GM23338 (cell line): ENCODE measurements around the gene EID2. TPM values are rescaled to one million over a fixed set of nuclear protein-coding genes. Genes with fewer than 3 reads are reported as not detected.

Experiments used
- ATAC-seq: fragments of 200-7000 bp; cut with Tn5 transposase; 3 replicates; pipeline ENCODE4 v1.9.1; 2020
- DNase-seq: peaks from one replicate; pipeline ENCODE4 v3.0.0-alpha.2; 2015; ENCODE audit warnings: low spot score
- H2AFZ ChIP-seq: fragments of 200-600 bp; sonication (generic); 2 replicates; pipeline ENCODE4 v1.8.0; 2016; ENCODE audit warnings: antibody characterized with exemption, mild to moderate bottlenecking, moderate library complexity
- H3F3A ChIP-seq: fragments of 200-600 bp; sonication (generic); replicated peaks from 2 replicates; pipeline ENCODE4 v1.8.0; 2017; ENCODE audit warnings: antibody characterized with exemption, mixed run types, low read depth
- H3K27ac ChIP-seq: fragments of 200-600 bp; sonication (generic); 2 replicates; pipeline ENCODE4 v1.6.1; 2016; ENCODE audit warnings: low read depth
- H3K27me3 ChIP-seq: fragments of 200-600 bp; sonication (generic); 2 replicates; pipeline ENCODE4 v1.8.0; 2016; ENCODE audit warnings: mild to moderate bottlenecking, mixed run types, moderate library complexity; ENCODE audit not compliant: insufficient read depth
- H3K36me3 ChIP-seq: fragments of 200-600 bp; sonication (generic); 2 replicates; pipeline ENCODE4 v1.8.0; 2016; ENCODE audit warnings: mild to moderate bottlenecking; ENCODE audit not compliant: insufficient read depth
- H3K4me1 ChIP-seq: fragments of 200-600 bp; sonication (generic); 2 replicates; pipeline ENCODE4 v1.8.0; 2016; ENCODE audit warnings: mild to moderate bottlenecking, moderate library complexity; ENCODE audit not compliant: insufficient read depth
- H3K4me2 ChIP-seq: fragments of 200-600 bp; sonication (generic); 2 replicates; pipeline ENCODE4 v1.7.1; 2017; ENCODE audit warnings: mixed run types
- H3K4me3 ChIP-seq: fragments of 200-600 bp; sonication (generic); 2 replicates; pipeline ENCODE4 v1.6.1; 2016; ENCODE audit warnings: mixed run types
- H3K79me2 ChIP-seq: fragments of 200-600 bp; sonication (generic); replicated peaks from 2 replicates; pipeline ENCODE4 v1.8.0; 2017; ENCODE audit warnings: mild to moderate bottlenecking; ENCODE audit not compliant: insufficient read depth
- H3K9me2 ChIP-seq: fragments of 200-600 bp; sonication (generic); 2 replicates; pipeline ENCODE4 v1.8.0; 2017; ENCODE audit not compliant: insufficient read depth
- H4K20me1 ChIP-seq: fragments of 200-600 bp; sonication (generic); replicated peaks from 2 replicates; pipeline ENCODE4 v1.8.0; 2017; ENCODE audit warnings: mild to moderate bottlenecking; ENCODE audit not compliant: insufficient read depth
- H3K27ac Mint-ChIP-seq: 2 replicates; pipeline ENCODE4 v1.8.0; 2020; ENCODE audit warnings: inconsistent platforms, mild to moderate bottlenecking, moderate library complexity, mixed read lengths
- H3K27me3 Mint-ChIP-seq: 3 replicates; pipeline ENCODE4 v1.8.0; 2022; ENCODE audit warnings: low read depth, mild to moderate bottlenecking, moderate library complexity, mixed read lengths, inconsistent platforms; ENCODE audit not compliant: insufficient read depth, poor library complexity
- H3K36me3 Mint-ChIP-seq: 3 replicates; pipeline ENCODE4 v1.8.0; 2021; ENCODE audit warnings: low read depth, mild to moderate bottlenecking, inconsistent platforms, moderate library complexity, mixed read lengths
- H3K4me1 Mint-ChIP-seq: 3 replicates; pipeline ENCODE4 v1.8.0; 2020; ENCODE audit warnings: mild to moderate bottlenecking, inconsistent platforms, mixed read lengths
- H3K4me3 Mint-ChIP-seq: 3 replicates; pipeline ENCODE4 v1.8.0; 2021; ENCODE audit warnings: moderate library complexity, mild to moderate bottlenecking, inconsistent platforms, mixed read lengths
- H3K9me3 Mint-ChIP-seq: 3 replicates; pipeline ENCODE4 v1.8.0; 2020; ENCODE audit warnings: moderate library complexity, mild to moderate bottlenecking, inconsistent platforms, mixed read lengths
- CREB1 ChIP-seq: fragments of 250-450 bp; sonication (Bioruptor Pico); IDR thresholded peaks from 2 replicates; pipeline ENCODE4 v1.5.0; 2020; ENCODE audit warnings: low read depth, mild to moderate bottlenecking, moderate library complexity
- CTCF ChIP-seq, 2 experiments: fragments of 200-600 bp in 1 of 2; sonication (generic) in 1 of 2; conservative IDR thresholded peaks; 2 replicates each; pipeline versions ENCODE4 v1.5.1 to v1.6.1; 2016 to 2017; ENCODE audit warnings: antibody characterized with exemption in 2 of 2, low read depth in 2 of 2, mild to moderate bottlenecking in 2 of 2, moderate library complexity in 1 of 2
- EZH2 ChIP-seq: fragments of 200-600 bp; sonication (generic); IDR thresholded peaks from one replicate; pipeline ENCODE4 v1.8.0; 2017; ENCODE audit warnings: antibody characterized with exemption, mild to moderate bottlenecking, low read depth; ENCODE audit not compliant: unreplicated experiment
- EZH2phosphoT487 ChIP-seq: fragments of 200-600 bp; sonication (generic); IDR thresholded peaks from one replicate; pipeline ENCODE4 v1.8.1; 2018; ENCODE audit warnings: antibody characterized with exemption; ENCODE audit not compliant: unreplicated experiment
- JUNB ChIP-seq: IDR thresholded peaks from one replicate; pipeline ENCODE4 v1.6.1; 2016; ENCODE audit warnings: antibody characterized with exemption; ENCODE audit not compliant: unreplicated experiment
- POLR2AphosphoS5 ChIP-seq: IDR thresholded peaks from 2 replicates; pipeline ENCODE4 v1.6.1; 2016; ENCODE audit warnings: antibody characterized with exemption, low read depth
- REST ChIP-seq: IDR thresholded peaks from one replicate; pipeline ENCODE4 v1.6.1; 2018; ENCODE audit warnings: antibody characterized with exemption; ENCODE audit not compliant: unreplicated experiment
- STAT1 ChIP-seq: IDR thresholded peaks from one replicate; pipeline ENCODE4 v1.6.1; 2016; ENCODE audit warnings: antibody characterized with exemption; ENCODE audit not compliant: unreplicated experiment
- ZNF331 ChIP-seq: fragments of 250-450 bp; sonication (Bioruptor Pico); IDR thresholded peaks from 2 replicates; pipeline ENCODE4 v1.5.0; 2020; ENCODE audit warnings: low read depth, mild to moderate bottlenecking, moderate library complexity
- ZNF462 ChIP-seq: fragments of 250-450 bp; sonication (Bioruptor Pico); IDR thresholded peaks from 2 replicates; pipeline ENCODE4 v1.5.0; 2020; ENCODE audit warnings: mild to moderate bottlenecking, moderate library complexity
- polyA plus RNA-seq: library from polyadenylated mRNA; unstranded; fragments of >200 nt; fragmentation: Nextera tagmentation; extraction: Ambion mirVana; gene quantifications from 2 replicates; pipeline ENCODE4 v1.2.1, GENCODE V29; 2016
- total RNA-seq: library from RNA; depleted of rRNA; stranded (reverse); fragments of >200 nt; shearing (Covaris generic); gene quantifications from 2 replicates; pipeline ENCODE4 v1.2.3, GENCODE V29; 2014

The EID2 gene
- total and polyA plus RNA-seq, 2 experiments from 2014 or later = 24.4 to 25.2 TPM

GRCh38 chr19:39553082-39553652 is 13.2 kb upstream of the EID2 start:
- no peak overlapping the region for H2AFZ ChIP-seq
- Mint-ChIP-seq H3K27ac (no peak overlapping the region), H3K4me1 (no peaks in the 10 kb centered on the region), H3K4me3 (no peak overlapping the region), H3K9me3 (no peaks in the 10 kb centered on the region), H3K27me3 (peaks cover 5% of the 10 kb centered on the region), H3K36me3 (no peaks in the 10 kb centered on the region)
- no peaks in the 10 kb centered on the region for H3K36me3 ChIP-seq
- no peaks in the 10 kb centered on the region for H3K79me2 ChIP-seq
- no peaks in the 10 kb centered on the region for H3K4me1 ChIP-seq
- TF ChIP-seq POLR2AphosphoS5 (no peak), EZH2phosphoT487 (no peak)
- no peaks in the 10 kb centered on the region for H3F3A ChIP-seq
- H3K27me3 ChIP-seq = no peaks in the 10 kb centered on the region
- H4K20me1 ChIP-seq = no peaks in the 10 kb centered on the region
- DNase-seq (no peak), ATAC-seq (no peak)
- H3K27ac ChIP-seq = no peak overlapping the region
- no peak overlapping the region for H3K4me2 ChIP-seq
- no peak overlapping the region for H3K4me3 ChIP-seq
- no peaks in the 10 kb centered on the region; the same call in 1 of the 2 replicates for H3K9me2 ChIP-seq

GRCh38 chr19:39550197-39550596 is 10.2 kb upstream of the EID2 start:
- no peaks in the 10 kb centered on the region for H3K36me3 ChIP-seq
- H3K4me2 ChIP-seq = no peak overlapping the region
- no peaks in the 10 kb centered on the region for H3K79me2 ChIP-seq
- Mint-ChIP-seq H3K4me3 (no peak overlapping the region), H3K27me3 (peaks cover 5% of the 10 kb centered on the region), H3K9me3 (no peaks in the 10 kb centered on the region), H3K36me3 (no peaks in the 10 kb centered on the region), H3K4me1 (no peaks in the 10 kb centered on the region), H3K27ac (no peak overlapping the region)
- no peaks in the 10 kb centered on the region for H3F3A ChIP-seq
- H3K27ac ChIP-seq = no peak overlapping the region
- no peaks in the 10 kb centered on the region for H3K27me3 ChIP-seq
- no peak overlapping the region for H3K4me3 ChIP-seq
- no peaks in the 10 kb centered on the region for H3K4me1 ChIP-seq
- no peak for DNase-seq
- H4K20me1 ChIP-seq = no peaks in the 10 kb centered on the region
- ATAC-seq = no peak
- H2AFZ ChIP-seq = no peak overlapping the region
- H3K9me2 ChIP-seq = no peaks in the 10 kb centered on the region; the same call in 1 of the 2 replicates
- TF ChIP-seq EZH2phosphoT487 = no peak
- TF ChIP-seq STAT1 = no peak
- no peak for TF ChIP-seq JUNB
- no peak for TF ChIP-seq POLR2AphosphoS5
- TF ChIP-seq CTCF (conservative IDR thresholded peaks at IDR 0.05; ENCODE audit: low read depth in 2 of 2) = no peak
- no peak for TF ChIP-seq CREB1 (CRISPR knock-in tag)
- TF ChIP-seq REST = no peak
- no peak for TF ChIP-seq EZH2
- TF ChIP-seq ZNF462 (CRISPR knock-in tag) = no peak
- TF ChIP-seq ZNF331 (CRISPR knock-in tag) = no peak
